Motor neuron (in vitro differentiated cells): Measurements from ENCODE around the gene ATF7. TPM values are rescaled to one million over a fixed set of nuclear protein-coding genes. Genes with fewer than 3 reads are reported as not detected.
A peak's percentile ranks its signal among the peaks of the same experiment; 100 is the strongest.
"Not testable (repeated sequence)": the region's sequence is repeated elsewhere in the genome, so short reads cannot be mapped to it uniquely, and the experiment has no call there.

ENCODE experiments used
- ATAC-seq, 8 experiments: fragments of 200-7000 bp; cut with Tn5 transposase; replicated peaks in 6 of 8; 2 replicates each; pipeline ENCODE4 v1.8.0; 2021; ENCODE audit warnings: mild to moderate bottlenecking in 8 of 8, moderate library complexity in 8 of 8
- H3K27ac ChIP-seq, 2 donors: fragments of 250-450 bp; sonication (Bioruptor Pico); 2 replicates each; pipeline ENCODE4 v1.9.0; 2021; ENCODE audit warnings: antibody characterized with exemption in 2 of 2, mild to moderate bottlenecking in 2 of 2, moderate library complexity in 1 of 2
- H3K4me1 ChIP-seq, 2 donors: fragments of 250-450 bp; sonication (Bioruptor Pico); replicated peaks in 1 of 2; 2 replicates each; pipeline ENCODE4 v1.6.1; 2021; ENCODE audit warnings: antibody characterized with exemption in 2 of 2, mild to moderate bottlenecking in 2 of 2, moderate library complexity in 1 of 2
- H3K4me3 ChIP-seq, 5 donors: fragments of 250-450 bp; sonication (Bioruptor Pico); 2 replicates each; pipeline ENCODE4 v1.9.0; 2021; ENCODE audit warnings: antibody characterized with exemption in 5 of 5, mild to moderate bottlenecking in 5 of 5, moderate library complexity in 4 of 5
- WGBS, 10 experiments: fragments of 450-650 bp; shearing (Covaris generic); methylation state at CpG; one replicate each; pipeline ENCODE4 v1.0.0; 2022; 5-methylcytosine and 5-hydroxymethylcytosine counted together
- in situ Hi-C, 9 experiments: fragments of 400-800 bp; cut with MboI; loops; one replicate each; pipeline ENCODE4 v1.15.0; 2021; ENCODE audit warnings: low sequenced_read_pairs in 9 of 9, low pct_unique_long_range_greater_than_20kb in 2 of 9; ENCODE audit not compliant: unreplicated experiment in 9 of 9
- total RNA-seq, 8 experiments: library from RNA; unstranded; fragments of 300-600 nt; gene quantifications; 2 replicates each; pipeline versions ENCODE4 v1.2.3 to v1.2.4, GENCODE V29; 2022

ATF7 gene
- total RNA-seq, 8 experiments from 2014 or later = 7.9 to 37.7 (median 12.5) TPM

DNA sequence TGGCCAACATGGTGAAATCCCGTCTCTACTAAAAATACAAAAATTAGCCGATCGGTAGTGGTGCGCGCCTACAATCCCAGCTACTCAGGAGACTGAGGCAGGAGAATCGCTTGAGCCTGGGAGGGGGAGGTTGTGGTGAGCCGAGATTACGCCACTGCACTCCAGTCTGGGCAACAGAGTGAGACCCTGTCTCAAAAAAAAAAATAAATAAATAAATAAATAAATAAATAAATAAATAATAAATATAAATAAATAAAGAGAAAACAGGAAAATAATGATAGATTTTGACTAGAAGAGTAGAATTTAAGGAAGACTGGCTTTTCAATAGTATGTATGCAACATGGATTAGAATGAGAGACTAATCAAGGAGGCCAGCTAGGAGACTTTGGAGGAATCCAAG is 76.1 kb downstream of the ATF7 start:
- in situ Hi-C loops, H3K27ac ChIP-seq: not testable (repeated sequence)
- 80 to 100% (median 97%) methylated on average over 2 to 8 of the region's 8 CpGs; no CpG with 5 or more reads in 2 of the 10 experiments for WGBS, 10 experiments

DNA sequence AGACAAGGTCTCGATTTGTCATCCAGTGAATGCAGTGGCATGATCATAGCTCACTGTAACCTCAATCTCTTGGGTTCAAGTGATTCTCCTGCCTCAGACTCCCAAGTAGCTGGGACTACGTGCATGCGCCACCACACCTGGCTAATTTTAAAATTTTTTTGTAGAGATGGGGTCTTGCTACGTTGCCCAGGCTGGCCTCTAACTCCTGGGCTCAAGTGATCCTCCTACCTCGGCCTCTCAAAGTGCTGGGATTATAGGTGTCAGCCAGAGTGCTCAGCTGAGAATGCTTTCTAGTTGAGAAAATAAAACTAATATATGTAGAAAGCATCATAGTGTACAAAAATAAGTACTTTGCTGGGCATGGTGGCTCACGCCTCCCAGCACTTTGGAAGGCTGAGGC is 77.8 kb downstream of the ATF7 start:
- not testable (repeated sequence) for H3K4me1 ChIP-seq, H3K4me3 ChIP-seq, H3K27ac ChIP-seq, ATAC-seq
- in situ Hi-C loops = loop anchor here in 4 of 9 experiments (10.0 to 25.0 kb wide), 2 partner anchors 114 to 126 kb away; partner anchors contain the start of gene ATP5MC2 (in 2 of the 4)
- WGBS, 10 experiments = 93 to 100% (median 96%) methylated on average over 1 to 4 of the region's 6 CpGs; no CpG with 5 or more reads in 3 of the 10 experiments

More for the DNA sequence above, 76.1 kb downstream of the ATF7 start:
- H3K4me3 ChIP-seq, H3K4me1 ChIP-seq, ATAC-seq: not testable (repeated sequence)

DNA sequence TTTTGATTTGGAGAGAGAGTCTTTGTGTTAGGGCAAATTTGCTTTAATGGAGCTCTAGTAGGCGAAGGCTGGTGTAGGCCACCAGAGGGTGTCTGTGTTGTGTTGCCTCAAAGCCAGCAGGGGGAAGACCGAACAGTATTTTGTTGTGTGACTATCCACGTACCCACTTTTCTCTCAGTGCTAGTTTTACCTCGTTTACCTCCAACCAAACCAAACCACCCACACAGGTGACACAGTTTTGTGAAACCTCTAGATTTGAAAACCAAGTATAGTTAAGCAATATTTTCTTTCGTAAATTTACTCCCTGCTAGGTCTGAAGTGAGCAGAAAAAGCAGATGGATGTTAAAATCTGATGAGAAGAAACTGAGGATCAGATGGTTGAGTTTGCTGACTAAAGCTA is 82.6 kb downstream of the ATF7 start:
- no peak overlapping the region for H3K4me3 ChIP-seq
- in situ Hi-C loops = loop anchor here in 4 of 9 experiments (10.0 to 25.0 kb wide), 2 partner anchors 119 to 131 kb away; partner anchors contain the start of gene ATP5MC2 (in 2 of the 4)
- 13 to 62% (median 39%) methylated on average over 2 to 5 of the region's 5 CpGs; no CpG with 5 or more reads in 1 of the 10 experiments for WGBS, 10 experiments
- H3K4me1 ChIP-seq = peaks cover 7 to 8% of the 10 kb centered on the region in 2 donors
- no peak overlapping the region for H3K27ac ChIP-seq
- ATAC-seq = peak; percentile 66 to 96 (median 90)

DNA sequence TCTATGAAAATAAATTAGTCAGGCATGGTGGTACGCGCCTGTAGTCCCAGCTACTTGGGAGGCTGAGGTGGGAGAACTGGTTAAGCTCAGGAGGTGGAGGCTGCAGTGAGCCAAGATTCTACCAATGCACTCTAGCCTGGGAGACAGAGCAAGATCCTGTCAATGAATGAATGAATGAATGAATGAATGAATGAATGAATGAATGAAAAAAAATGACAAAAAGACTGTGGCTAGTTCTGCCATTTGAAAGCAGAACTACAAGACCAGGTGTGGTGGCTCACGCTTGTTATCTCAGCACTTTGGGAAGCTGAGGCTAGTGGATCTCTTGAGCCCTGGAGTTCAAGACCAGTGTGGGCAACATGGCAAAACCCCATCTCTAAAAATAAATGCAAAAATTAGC is 86.7 kb downstream of the ATF7 start:
- Histone ChIP-seq H3K27ac (peak overlapping the region in 1 of 2 donors; percentile 92), H3K4me1 (peaks cover 13 to 18% of the 10 kb centered on the region in 2 donors), H3K4me3 (no peak overlapping the region)
- no peak for ATAC-seq
- in situ Hi-C loops = loop anchor here in 2 of 9 experiments (25.0 kb wide), 1 partner anchor 123 kb away; no protein-coding TSS in a partner anchor
- WGBS, 10 experiments = 90 to 100% (median 97%) methylated on average over 1 to 3 of the region's 3 CpGs; no CpG with 5 or more reads in 4 of the 10 experiments

DNA sequence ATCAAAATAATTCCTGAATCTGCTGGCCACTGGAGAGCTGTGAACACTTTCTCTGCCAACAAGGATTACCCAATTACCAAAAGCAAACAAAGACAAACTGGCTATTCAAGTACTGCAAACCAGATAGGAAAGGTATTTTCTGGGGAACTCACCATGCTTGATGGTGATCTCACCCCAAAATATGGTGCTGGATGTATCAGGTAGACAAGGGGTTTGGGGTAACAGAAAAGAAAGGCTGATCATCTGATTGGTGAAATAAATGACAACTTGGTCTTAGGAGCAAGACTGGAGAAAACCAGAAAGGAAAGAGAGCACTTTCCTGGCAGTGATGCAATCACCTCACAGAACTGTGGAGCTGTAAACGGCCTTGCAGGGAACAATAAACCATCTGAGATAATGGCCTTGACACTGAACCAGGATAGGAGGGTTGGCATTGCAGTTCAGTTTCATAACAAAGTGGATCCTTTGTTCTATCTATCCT is 87.9 kb downstream of the ATF7 start:
- H3K4me3 ChIP-seq = no peak overlapping the region
- in situ Hi-C loops = loop anchor here in 2 of 9 experiments (25.0 kb wide), 1 partner anchor 124 kb away; no protein-coding TSS in a partner anchor
- peak overlapping the region; percentile 65 to 92 for H3K27ac ChIP-seq
- WGBS, 10 experiments = 0 to 50% (median 0%) methylated on average over 1 of the region's 1 CpG; no CpG with 5 or more reads in 6 of the 10 experiments
- peak; percentile 39 to 99 (median 99) for ATAC-seq
- H3K4me1 ChIP-seq = peaks cover 13 to 18% of the 10 kb centered on the region in 2 donors

DNA sequence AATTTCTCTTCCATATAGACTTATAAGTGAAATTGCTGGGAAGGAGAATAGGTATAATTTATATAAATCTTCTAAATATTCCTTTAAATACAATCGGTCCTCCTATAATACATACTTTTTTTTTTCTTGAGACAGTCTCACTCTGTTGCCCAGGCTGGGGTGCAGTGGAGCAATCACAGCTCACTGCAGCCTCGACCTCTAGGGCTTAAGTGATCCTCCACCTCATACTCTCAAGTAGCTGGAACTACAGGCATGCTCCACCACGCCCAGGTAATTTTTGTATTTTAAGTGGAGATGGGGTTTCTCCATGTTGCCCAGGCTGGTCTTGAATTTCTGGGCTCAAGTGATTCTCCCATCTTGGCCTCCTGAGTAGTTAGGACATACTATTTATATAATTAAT is 89.2 kb downstream of the ATF7 start:
- H3K4me3 ChIP-seq = no peak overlapping the region
- in situ Hi-C loops = loop anchor here in 2 of 9 experiments (25.0 kb wide), 1 partner anchor 125 kb away; no protein-coding TSS in a partner anchor
- ATAC-seq = no peak
- peaks cover 13 to 18% of the 10 kb centered on the region in 2 donors for H3K4me1 ChIP-seq
- WGBS, 10 experiments = 63 to 100% (median 100%) methylated on average over 1 to 3 of the region's 3 CpGs; no CpG with 5 or more reads in 2 of the 10 experiments
- no peak overlapping the region for H3K27ac ChIP-seq

DNA sequence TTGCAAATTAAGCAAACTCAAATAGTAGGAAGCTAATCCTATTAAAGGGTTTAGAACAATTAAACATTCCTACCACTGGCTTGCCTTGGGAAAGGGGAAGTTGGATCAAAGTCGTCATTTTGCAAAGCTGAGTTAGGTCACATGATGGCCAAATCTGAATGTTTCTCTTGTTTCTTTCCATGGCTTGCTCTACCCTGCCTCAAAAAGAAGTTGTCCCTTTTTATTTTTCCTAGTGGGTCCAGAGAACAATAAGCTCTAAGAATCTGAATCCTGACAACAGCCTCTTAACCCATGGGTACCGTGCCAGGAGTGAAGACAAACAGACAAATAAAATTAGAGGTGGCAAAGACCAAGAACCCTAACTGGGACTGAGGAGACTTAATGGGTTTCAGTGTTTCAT is 92.7 kb downstream of the ATF7 start:
- H3K4me3 ChIP-seq = no peak overlapping the region
- WGBS, 10 experiments = 40 to 100% (median 82%) methylated on average over 1 to 2 of the region's 2 CpGs; no CpG with 5 or more reads in 2 of the 10 experiments

DNA sequence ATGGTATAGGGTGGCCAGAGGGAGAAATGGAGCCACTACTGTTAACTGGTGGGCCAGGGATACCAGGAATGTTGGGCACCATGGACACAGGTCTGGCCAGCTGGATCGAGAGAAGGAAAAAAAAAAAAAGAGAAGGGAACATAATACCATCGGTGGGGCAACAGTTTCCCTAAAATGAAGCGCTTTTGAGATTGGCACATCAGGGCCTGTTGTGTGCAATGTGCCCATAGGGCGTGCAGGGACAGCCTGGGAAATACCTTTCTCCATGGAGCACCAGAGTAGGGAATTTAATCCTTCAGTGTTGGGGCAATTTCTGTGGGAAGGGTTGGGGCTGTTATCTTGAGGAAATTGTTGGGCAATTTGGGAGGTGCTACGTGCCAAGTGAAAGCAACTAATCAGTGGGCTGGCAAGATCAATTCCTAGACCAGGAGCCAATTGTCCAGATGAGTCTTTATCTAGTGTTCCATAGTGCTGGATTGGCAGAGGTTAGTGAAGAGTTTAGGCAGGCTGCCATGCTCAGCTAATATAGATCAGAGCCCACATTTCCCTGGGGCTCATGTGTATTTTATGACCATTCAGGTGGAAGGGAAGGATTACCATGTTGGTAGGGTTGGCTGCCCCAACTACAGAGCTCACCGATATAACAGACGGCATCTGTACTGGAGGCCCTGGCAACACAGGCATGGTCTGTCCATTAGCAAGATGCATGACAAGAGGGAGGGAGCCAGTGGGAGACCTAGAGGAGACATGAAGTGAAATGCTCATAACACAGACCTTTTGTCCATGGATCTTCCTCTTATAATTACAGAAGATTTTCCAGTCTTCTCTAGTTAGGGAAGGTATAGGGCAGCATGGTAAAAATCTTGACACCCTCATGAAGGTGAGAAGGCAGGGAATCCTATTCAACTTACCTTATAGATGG is 93.4 kb downstream of the ATF7 start:
- H3K4me1 ChIP-seq = peaks cover 0 to 3% of the 10 kb centered on the region in 2 donors
- ATAC-seq = no peak
- H3K4me3 ChIP-seq = no peak overlapping the region
- in situ Hi-C loops = loop anchor here in 2 of 9 experiments (25.0 kb wide), 1 partner anchor 130 kb away; no protein-coding TSS in a partner anchor
- H3K27ac ChIP-seq = no peak overlapping the region
- 43 to 100% (median 100%) methylated on average over 1 to 4 of the region's 7 CpGs; no CpG with 5 or more reads in 1 of the 10 experiments for WGBS, 10 experiments

More for the DNA sequence above, 92.7 kb downstream of the ATF7 start:
- Histone ChIP-seq H3K27ac (no peak overlapping the region), H3K4me1 (peaks cover 5 to 10% of the 10 kb centered on the region in 2 donors)
- ATAC-seq = no peak
- in situ Hi-C loops = loop anchor here in 2 of 9 experiments (25.0 kb wide), 1 partner anchor 129 kb away; no protein-coding TSS in a partner anchor

DNA sequence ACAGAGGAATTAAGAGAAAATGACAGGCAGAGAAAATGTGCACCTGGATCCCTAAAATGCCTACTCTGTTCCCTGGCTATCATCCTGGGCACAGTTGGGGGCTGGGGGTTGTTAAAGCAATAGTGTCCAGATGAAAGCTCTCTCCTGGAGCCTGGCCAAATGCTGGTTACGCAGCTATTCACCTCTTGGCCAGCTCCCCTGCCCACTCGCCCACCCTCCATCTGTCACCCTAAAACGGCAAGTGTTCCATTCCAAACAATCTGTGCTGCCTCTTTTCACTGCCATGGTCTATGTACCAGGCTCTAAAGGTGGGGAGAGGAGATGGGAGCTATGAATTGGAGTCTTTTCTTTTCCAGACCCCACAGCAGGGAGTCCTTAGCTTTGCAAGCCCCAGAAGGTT is 94.2 kb downstream of the ATF7 start:
- in situ Hi-C loops = loop anchor here in 2 of 9 experiments (25.0 kb wide), 1 partner anchor 130 kb away; no protein-coding TSS in a partner anchor
- Histone ChIP-seq H3K4me1 (no peaks in the 10 kb centered on the region), H3K27ac (no peak overlapping the region), H3K4me3 (no peak overlapping the region)
- WGBS, 10 experiments = 40 to 100% (median 87%) methylated on average over 1 to 3 of the region's 3 CpGs; no CpG with 5 or more reads in 5 of the 10 experiments
- ATAC-seq = no peak

DNA sequence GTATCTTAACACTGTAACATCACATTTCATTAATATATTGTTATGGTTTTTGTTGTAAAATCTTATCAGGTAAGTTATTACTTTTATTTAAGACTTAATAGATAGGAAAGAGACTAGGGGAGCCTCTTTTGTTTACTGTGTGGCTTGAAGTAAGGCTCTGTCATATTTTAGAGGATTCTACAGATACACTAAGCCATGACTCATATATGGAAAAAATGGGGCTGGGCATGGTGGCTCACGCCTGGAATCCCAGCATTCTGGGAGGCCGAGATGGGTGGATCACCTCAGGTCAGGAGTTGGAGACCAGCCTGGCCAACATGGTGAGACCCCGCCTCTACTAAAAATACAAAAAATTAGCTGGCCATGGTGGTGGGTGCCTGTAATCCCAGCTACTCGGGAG is 95.3 kb downstream of the ATF7 start:
- Histone ChIP-seq H3K4me3 (no peak overlapping the region), H3K4me1 (no peaks in the 10 kb centered on the region), H3K27ac (no peak overlapping the region)
- 77 to 100% (median 94%) methylated on average over 1 to 3 of the region's 4 CpGs; no CpG with 5 or more reads in 4 of the 10 experiments for WGBS, 10 experiments
- ATAC-seq = peak in 2 of 8 experiments; percentile 93 to 97
- in situ Hi-C loops = loop anchor here in 2 of 9 experiments (25.0 kb wide), 1 partner anchor 131 kb away; no protein-coding TSS in a partner anchor

DNA sequence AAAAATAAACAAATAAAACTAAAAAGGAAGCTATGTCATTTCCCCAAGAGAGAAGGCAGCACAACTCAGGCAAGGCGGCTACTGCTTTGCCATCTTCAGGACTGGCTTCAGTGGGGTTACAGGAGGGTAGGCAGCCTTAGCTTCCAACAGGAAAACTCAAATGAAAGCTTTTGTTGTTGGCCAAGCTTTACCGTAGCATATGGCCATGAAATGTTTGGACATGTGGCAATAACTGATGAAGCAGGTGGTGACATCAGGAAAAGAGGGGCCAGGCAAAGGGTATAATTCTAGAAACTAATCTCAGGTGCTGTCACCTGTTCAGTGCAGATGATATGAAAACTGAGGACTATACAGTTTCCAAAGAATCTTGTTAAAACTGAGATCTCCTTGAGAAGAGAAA is 96.1 kb downstream of the ATF7 start:
- Histone ChIP-seq H3K4me3 (no peak overlapping the region), H3K4me1 (no peaks in the 10 kb centered on the region), H3K27ac (no peak overlapping the region)
- in situ Hi-C loops = loop anchor here in 2 of 9 experiments (25.0 kb wide), 1 partner anchor 132 kb away; no protein-coding TSS in a partner anchor
- 86 to 100% (median 100%) methylated on average over 1 to 2 of the region's 2 CpGs; no CpG with 5 or more reads in 3 of the 10 experiments for WGBS, 10 experiments
- ATAC-seq = no peak

DNA sequence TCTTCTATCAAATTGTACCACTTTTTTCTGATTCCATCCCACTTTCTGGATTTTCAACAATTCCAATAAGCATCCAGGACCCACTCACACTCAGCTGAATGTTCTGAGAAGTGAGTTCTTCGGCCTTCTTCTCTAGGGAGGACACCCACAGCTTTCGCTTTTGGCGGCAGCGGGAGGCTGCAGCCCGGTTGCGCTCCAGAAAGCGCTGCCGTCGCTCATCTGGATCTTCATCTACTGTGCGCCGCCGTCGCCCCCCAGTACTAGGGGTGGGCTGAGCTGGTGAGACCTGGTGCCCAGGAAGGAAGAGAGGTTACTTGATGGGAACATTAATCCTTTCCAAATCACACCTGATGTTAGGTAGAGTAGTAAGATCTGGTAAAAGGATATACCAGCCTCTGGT is 101.7 kb downstream of the ATF7 start:
- no peaks in the 10 kb centered on the region for H3K4me1 ChIP-seq
- ATAC-seq = no peak
- in situ Hi-C loops = loop anchor here in 2 of 9 experiments (25.0 kb wide), 1 partner anchor 187 kb away; the partner anchor contains the start of gene SP7 (in 2 of the 2)
- no peak overlapping the region for H3K27ac ChIP-seq
- 94 to 100% (median 99%) methylated on average over 2 to 13 of the region's 13 CpGs; no CpG with 5 or more reads in 6 of the 10 experiments for WGBS, 10 experiments
- H3K4me3 ChIP-seq = no peak overlapping the region
